HEK293 (cell line): ENCODE measurements around the gene SUV39H2.

Experiments used
- FEZF1 ChIP-seq: fragments of 450-650 bp; formaldehyde crosslinking; IDR thresholded peaks from 2 replicates; pipeline ENCODE4 v1.5.1; 2016; ENCODE audit warnings: missing biosample characterization, missing genetic modification characterization
- MYNN ChIP-seq: fragments of 450-650 bp; formaldehyde crosslinking; IDR thresholded peaks from 2 replicates; pipeline ENCODE4 v1.5.1; 2016; ENCODE audit warnings: missing biosample characterization, missing genetic modification characterization, borderline replicate concordance
- OVOL3 ChIP-seq: fragments of 450-650 bp; formaldehyde crosslinking; IDR thresholded peaks from 2 replicates; pipeline ENCODE4 v1.5.1; 2016; ENCODE audit warnings: missing biosample characterization, missing genetic modification characterization
- SCRT2 ChIP-seq: fragments of 450-650 bp; formaldehyde crosslinking; IDR thresholded peaks from 2 replicates; pipeline ENCODE4 v1.5.1; 2016; ENCODE audit warnings: missing biosample characterization, missing genetic modification characterization
- SP7 ChIP-seq: fragments of 450-650 bp; formaldehyde crosslinking; IDR thresholded peaks from 2 replicates; pipeline ENCODE4 v1.5.1; 2016; ENCODE audit warnings: missing biosample characterization, missing genetic modification characterization
- YY1 ChIP-seq: fragments of 450-650 bp; formaldehyde crosslinking; IDR thresholded peaks from 2 replicates; pipeline ENCODE4 v1.5.1; 2018; ENCODE audit warnings: missing biosample characterization, missing genetic modification characterization
- ZFP3 ChIP-seq: fragments of 450-650 bp; formaldehyde crosslinking; IDR thresholded peaks from 2 replicates; pipeline ENCODE4 v1.5.1; 2016; ENCODE audit warnings: low read depth, missing biosample characterization, missing genetic modification characterization
- ZNF16 ChIP-seq: fragments of 450-650 bp; formaldehyde crosslinking; IDR thresholded peaks from 2 replicates; pipeline ENCODE4 v1.5.1; 2016; ENCODE audit warnings: low read depth, missing biosample characterization, missing genetic modification characterization
- ZNF175 ChIP-seq: fragments of 450-650 bp; formaldehyde crosslinking; IDR thresholded peaks from 2 replicates; pipeline ENCODE4 v1.5.1; 2016; ENCODE audit warnings: missing biosample characterization, missing genetic modification characterization
- ZNF19 ChIP-seq: fragments of 450-650 bp; formaldehyde crosslinking; IDR thresholded peaks from 2 replicates; pipeline ENCODE4; 2016; ENCODE audit warnings: missing biosample characterization, missing genetic modification characterization, low read depth
- ZNF221 ChIP-seq: fragments of 450-650 bp; formaldehyde crosslinking; IDR thresholded peaks from 2 replicates; pipeline ENCODE4 v1.5.1; 2017; ENCODE audit warnings: missing biosample characterization, missing genetic modification characterization, borderline replicate concordance
- ZNF239 ChIP-seq: fragments of 450-650 bp; formaldehyde crosslinking; IDR thresholded peaks from 2 replicates; pipeline ENCODE4 v1.5.1; 2016; ENCODE audit warnings: missing biosample characterization, missing genetic modification characterization
- ZNF248 ChIP-seq: fragments of 450-650 bp; formaldehyde crosslinking; IDR thresholded peaks from 2 replicates; pipeline ENCODE4 v1.5.1; 2017; ENCODE audit warnings: missing biosample characterization, missing genetic modification characterization
- ZNF266 ChIP-seq: fragments of 450-650 bp; formaldehyde crosslinking; IDR thresholded peaks from 2 replicates; pipeline ENCODE4 v1.5.1; 2016; ENCODE audit warnings: missing biosample characterization, missing genetic modification characterization, low read depth
- ZNF335 ChIP-seq: fragments of 450-650 bp; formaldehyde crosslinking; conservative IDR thresholded peaks from 2 replicates; pipeline ENCODE4 v1.5.1; 2016; ENCODE audit warnings: missing biosample characterization, missing genetic modification characterization
- ZNF366 ChIP-seq: fragments of 450-650 bp; formaldehyde crosslinking; conservative IDR thresholded peaks from 2 replicates; pipeline ENCODE4 v1.5.1; 2016; ENCODE audit warnings: missing biosample characterization, missing genetic modification characterization
- ZNF521 ChIP-seq: fragments of 450-650 bp; formaldehyde crosslinking; IDR thresholded peaks from 2 replicates; pipeline ENCODE4 v1.5.1; 2017; ENCODE audit warnings: missing biosample characterization, mild to moderate bottlenecking, missing genetic modification characterization
- ZNF555 ChIP-seq: fragments of 450-650 bp; formaldehyde crosslinking; conservative IDR thresholded peaks from 2 replicates; pipeline ENCODE4 v1.5.1; 2017; ENCODE audit warnings: missing biosample characterization, mild to moderate bottlenecking, missing genetic modification characterization, inconsistent platforms
- ZNF610 ChIP-seq: fragments of 450-650 bp; formaldehyde crosslinking; IDR thresholded peaks from 2 replicates; pipeline ENCODE4 v1.5.1; 2016; ENCODE audit warnings: missing biosample characterization, missing genetic modification characterization, borderline replicate concordance
- ZNF623 ChIP-seq: fragments of 450-650 bp; formaldehyde crosslinking; IDR thresholded peaks from 2 replicates; pipeline ENCODE4 v1.5.1; 2016; ENCODE audit warnings: missing biosample characterization, missing genetic modification characterization
- ZNF658 ChIP-seq: fragments of 450-650 bp; formaldehyde crosslinking; IDR thresholded peaks from 2 replicates; pipeline ENCODE4; 2016; ENCODE audit warnings: missing biosample characterization, missing genetic modification characterization
- ZNF670 ChIP-seq: fragments of 450-650 bp; formaldehyde crosslinking; IDR thresholded peaks from 2 replicates; pipeline ENCODE4 v1.5.1; 2016; ENCODE audit warnings: missing biosample characterization, missing genetic modification characterization, low read depth
- ZNF76 ChIP-seq: fragments of 450-650 bp; formaldehyde crosslinking; IDR thresholded peaks from 2 replicates; pipeline ENCODE4; 2016; ENCODE audit warnings: low read depth, missing biosample characterization, missing genetic modification characterization, borderline replicate concordance
- TF ChIP-seq, protein P1 (sequence below): fragments of 450-650 bp; formaldehyde crosslinking; IDR thresholded peaks from 2 replicates; pipeline ENCODE4 v1.5.1; 2016; ENCODE audit warnings: missing biosample characterization, missing genetic modification characterization
- TF ChIP-seq, protein P2 (sequence below): fragments of 450-650 bp; formaldehyde crosslinking; optimal IDR thresholded peaks from 2 replicates; pipeline ENCODE3; 2016; ENCODE audit warnings: missing biosample characterization, mild to moderate bottlenecking, missing genetic modification characterization
- TF ChIP-seq, protein P3 (sequence below): fragments of 450-650 bp; formaldehyde crosslinking; IDR thresholded peaks from 2 replicates; pipeline ENCODE4 v1.5.1; 2016; ENCODE audit warnings: missing biosample characterization, missing genetic modification characterization
- TF ChIP-seq, protein P4 (sequence below): fragments of 450-650 bp; formaldehyde crosslinking; IDR thresholded peaks from 2 replicates; pipeline ENCODE4 v1.5.1; 2017; ENCODE audit warnings: missing biosample characterization, missing genetic modification characterization
- TF ChIP-seq, protein P5 (sequence below): fragments of 450-650 bp; formaldehyde crosslinking; IDR thresholded peaks from 2 replicates; pipeline ENCODE4 v1.5.1; 2016; ENCODE audit warnings: missing biosample characterization, missing genetic modification characterization
- TF ChIP-seq, protein P6 (sequence below): fragments of 450-650 bp; formaldehyde crosslinking; IDR thresholded peaks from 2 replicates; pipeline ENCODE4 v1.5.1; 2016; ENCODE audit warnings: missing biosample characterization, missing genetic modification characterization, low read depth

SUV39H2 gene

DNA sequence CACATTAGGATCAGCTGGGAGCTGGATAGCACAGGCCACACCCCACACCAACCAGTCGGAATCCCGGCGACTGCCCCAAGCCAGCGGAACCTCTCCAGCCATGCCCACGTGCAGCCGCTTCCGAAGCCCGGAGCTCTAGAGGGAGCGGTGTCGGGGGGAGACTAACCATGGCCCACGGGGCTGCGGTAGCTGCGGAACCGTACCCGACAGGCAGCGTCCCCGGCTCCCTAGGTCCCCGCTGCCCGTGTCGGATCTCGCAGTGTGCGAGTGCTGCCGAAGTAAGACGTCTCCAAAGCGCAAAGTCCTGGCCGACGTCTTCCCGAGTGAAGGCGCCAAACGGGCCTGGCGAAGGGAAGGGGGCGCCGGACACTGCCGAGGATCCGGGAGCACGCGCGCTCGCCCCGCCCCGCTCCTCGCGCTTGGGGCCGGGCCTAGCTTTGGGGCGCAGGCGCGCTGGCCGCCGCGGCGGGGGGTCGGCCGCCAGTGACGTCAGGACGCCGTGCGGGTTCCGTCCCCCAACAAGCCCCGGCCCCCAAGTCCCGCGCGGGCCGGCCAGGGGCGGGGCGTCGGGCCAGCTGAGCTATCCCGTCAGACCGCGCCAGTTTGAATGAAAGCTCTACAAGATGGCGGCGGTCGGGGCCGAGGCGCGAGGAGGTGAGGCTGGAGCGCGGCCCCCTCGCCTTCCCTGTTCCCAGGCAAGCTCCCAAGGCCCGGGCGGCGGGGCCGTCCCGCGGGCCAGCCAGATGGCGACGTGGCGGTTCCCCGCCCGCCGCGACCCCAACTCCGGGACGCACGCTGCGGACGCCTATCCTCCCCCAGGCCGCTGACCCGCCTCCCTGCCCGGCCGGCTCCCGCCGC, at the start of gene SUV39H2 (continued):
- TF ChIP-seq ZNF623 (tag by site-specific recombination) = no peak; the same call in 1 of the 2 replicates
- TF ChIP-seq, protein P1, sequence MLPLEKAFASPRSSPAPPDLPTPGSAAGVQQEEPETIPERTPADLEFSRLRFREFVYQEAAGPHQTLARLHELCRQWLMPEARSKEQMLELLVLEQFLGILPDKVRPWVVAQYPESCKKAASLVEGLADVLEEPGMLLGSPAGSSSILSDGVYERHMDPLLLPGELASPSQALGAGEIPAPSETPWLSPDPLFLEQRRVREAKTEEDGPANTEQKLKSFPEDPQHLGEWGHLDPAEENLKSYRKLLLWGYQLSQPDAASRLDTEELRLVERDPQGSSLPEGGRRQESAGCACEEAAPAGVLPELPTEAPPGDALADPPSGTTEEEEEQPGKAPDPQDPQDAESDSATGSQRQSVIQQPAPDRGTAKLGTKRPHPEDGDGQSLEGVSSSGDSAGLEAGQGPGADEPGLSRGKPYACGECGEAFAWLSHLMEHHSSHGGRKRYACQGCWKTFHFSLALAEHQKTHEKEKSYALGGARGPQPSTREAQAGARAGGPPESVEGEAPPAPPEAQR (tag by site-specific recombination) = no peak
- peak; percentile 83 for TF ChIP-seq SP7 (tag by site-specific recombination)
- no peak for TF ChIP-seq ZNF248 (tag by site-specific recombination)
- TF ChIP-seq ZNF76 (tag by site-specific recombination) = peak; percentile 83; the same call in 1 of the 2 replicates
- no peak for TF ChIP-seq ZNF658 (tag by site-specific recombination)
- TF ChIP-seq ZNF239 (tag by site-specific recombination) = no peak
- no peak for TF ChIP-seq ZNF19 (tag by site-specific recombination)
- TF ChIP-seq ZNF266 (tag by site-specific recombination) = no peak
- TF ChIP-seq, protein P2, sequence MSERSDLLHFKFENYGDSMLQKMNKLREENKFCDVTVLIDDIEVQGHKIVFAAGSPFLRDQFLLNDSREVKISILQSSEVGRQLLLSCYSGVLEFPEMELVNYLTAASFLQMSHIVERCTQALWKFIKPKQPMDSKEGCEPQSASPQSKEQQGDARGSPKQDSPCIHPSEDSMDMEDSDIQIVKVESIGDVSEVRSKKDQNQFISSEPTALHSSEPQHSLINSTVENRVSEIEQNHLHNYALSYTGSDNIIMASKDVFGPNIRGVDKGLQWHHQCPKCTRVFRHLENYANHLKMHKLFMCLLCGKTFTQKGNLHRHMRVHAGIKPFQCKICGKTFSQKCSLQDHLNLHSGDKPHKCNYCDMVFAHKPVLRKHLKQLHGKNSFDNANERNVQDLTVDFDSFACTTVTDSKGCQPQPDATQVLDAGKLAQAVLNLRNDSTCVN (tag by site-specific recombination) = peak; percentile 84
- no peak for TF ChIP-seq ZNF366
- TF ChIP-seq ZNF175 (tag by site-specific recombination) = no peak
- no peak for TF ChIP-seq ZNF555 (tag by site-specific recombination)
- TF ChIP-seq ZFP3 (tag by site-specific recombination) = peak; percentile 14; the same call in 1 of the 2 replicates
- peak; percentile 94 for TF ChIP-seq ZNF335
- TF ChIP-seq ZNF221 (tag by site-specific recombination) = no peak
- TF ChIP-seq ZNF521 (tag by site-specific recombination) = no peak
- TF ChIP-seq, protein P3, sequence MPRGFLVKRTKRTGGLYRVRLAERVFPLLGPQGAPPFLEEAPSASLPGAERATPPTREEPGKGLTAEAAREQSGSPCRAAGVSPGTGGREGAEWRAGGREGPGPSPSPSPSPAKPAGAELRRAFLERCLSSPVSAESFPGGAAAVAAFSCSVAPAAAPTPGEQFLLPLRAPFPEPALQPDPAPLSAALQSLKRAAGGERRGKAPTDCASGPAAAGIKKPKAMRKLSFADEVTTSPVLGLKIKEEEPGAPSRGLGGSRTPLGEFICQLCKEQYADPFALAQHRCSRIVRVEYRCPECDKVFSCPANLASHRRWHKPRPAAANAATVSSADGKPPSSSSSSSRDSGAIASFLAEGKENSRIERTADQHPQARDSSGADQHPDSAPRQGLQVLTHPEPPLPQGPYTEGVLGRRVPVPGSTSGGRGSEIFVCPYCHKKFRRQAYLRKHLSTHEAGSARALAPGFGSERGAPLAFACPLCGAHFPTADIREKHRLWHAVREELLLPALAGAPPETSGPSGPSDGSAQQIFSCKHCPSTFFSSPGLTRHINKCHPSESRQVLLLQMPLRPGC (tag by site-specific recombination) = no peak
- TF ChIP-seq, protein P4, sequence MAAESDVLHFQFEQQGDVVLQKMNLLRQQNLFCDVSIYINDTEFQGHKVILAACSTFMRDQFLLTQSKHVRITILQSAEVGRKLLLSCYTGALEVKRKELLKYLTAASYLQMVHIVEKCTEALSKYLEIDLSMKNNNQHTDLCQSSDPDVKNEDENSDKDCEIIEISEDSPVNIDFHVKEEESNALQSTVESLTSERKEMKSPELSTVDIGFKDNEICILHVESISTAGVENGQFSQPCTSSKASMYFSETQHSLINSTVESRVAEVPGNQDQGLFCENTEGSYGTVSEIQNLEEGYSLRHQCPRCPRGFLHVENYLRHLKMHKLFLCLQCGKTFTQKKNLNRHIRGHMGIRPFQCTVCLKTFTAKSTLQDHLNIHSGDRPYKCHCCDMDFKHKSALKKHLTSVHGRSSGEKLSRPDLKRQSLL = no peak
- no peak for TF ChIP-seq MYNN (tag by site-specific recombination)
- no peak for TF ChIP-seq FEZF1 (tag by site-specific recombination)
- TF ChIP-seq SCRT2 (tag by site-specific recombination) = peak; percentile 40; the same call in 1 of the 2 replicates
- TF ChIP-seq OVOL3 (tag by site-specific recombination) = peak; percentile 40; the same call in 1 of the 2 replicates
- TF ChIP-seq YY1 (tag by site-specific recombination) = peak; percentile 88
- TF ChIP-seq, protein P5, sequence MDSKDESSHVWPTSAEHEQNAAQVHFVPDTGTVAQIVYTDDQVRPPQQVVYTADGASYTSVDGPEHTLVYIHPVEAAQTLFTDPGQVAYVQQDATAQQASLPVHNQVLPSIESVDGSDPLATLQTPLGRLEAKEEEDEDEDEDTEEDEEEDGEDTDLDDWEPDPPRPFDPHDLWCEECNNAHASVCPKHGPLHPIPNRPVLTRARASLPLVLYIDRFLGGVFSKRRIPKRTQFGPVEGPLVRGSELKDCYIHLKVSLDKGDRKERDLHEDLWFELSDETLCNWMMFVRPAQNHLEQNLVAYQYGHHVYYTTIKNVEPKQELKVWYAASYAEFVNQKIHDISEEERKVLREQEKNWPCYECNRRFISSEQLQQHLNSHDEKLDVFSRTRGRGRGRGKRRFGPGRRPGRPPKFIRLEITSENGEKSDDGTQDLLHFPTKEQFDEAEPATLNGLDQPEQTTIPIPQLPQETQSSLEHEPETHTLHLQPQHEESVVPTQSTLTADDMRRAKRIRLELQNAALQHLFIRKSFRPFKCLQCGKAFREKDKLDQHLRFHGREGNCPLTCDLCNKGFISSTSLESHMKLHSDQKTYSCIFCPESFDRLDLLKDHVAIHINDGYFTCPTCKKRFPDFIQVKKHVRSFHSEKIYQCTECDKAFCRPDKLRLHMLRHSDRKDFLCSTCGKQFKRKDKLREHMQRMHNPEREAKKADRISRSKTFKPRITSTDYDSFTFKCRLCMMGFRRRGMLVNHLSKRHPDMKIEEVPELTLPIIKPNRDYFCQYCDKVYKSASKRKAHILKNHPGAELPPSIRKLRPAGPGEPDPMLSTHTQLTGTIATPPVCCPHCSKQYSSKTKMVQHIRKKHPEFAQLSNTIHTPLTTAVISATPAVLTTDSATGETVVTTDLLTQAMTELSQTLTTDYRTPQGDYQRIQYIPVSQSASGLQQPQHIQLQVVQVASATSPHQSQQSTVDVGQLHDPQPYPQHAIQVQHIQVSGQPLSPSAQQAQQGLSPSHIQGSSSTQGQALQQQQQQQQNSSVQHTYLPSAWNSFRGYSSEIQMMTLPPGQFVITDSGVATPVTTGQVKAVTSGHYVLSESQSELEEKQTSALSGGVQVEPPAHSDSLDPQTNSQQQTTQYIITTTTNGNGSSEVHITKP (tag by site-specific recombination) = peak; percentile 60; the same call in 1 of the 2 replicates
- no peak for TF ChIP-seq ZNF670
- peak; percentile 73; the same call in 1 of the 2 replicates for TF ChIP-seq ZNF610 (tag by site-specific recombination)
- TF ChIP-seq ZNF16 (tag by site-specific recombination) = no peak
- TF ChIP-seq, protein P6, sequence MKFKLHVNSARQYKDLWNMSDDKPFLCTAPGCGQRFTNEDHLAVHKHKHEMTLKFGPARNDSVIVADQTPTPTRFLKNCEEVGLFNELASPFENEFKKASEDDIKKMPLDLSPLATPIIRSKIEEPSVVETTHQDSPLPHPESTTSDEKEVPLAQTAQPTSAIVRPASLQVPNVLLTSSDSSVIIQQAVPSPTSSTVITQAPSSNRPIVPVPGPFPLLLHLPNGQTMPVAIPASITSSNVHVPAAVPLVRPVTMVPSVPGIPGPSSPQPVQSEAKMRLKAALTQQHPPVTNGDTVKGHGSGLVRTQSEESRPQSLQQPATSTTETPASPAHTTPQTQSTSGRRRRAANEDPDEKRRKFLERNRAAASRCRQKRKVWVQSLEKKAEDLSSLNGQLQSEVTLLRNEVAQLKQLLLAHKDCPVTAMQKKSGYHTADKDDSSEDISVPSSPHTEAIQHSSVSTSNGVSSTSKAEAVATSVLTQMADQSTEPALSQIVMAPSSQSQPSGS (tag by site-specific recombination) = no peak
